Ishikawa (cell line): ENCODE results near the gene PLXNA3.

ENCODE experiments used
- CEBPB ChIP-seq: IDR thresholded peaks from 2 replicates; pipeline ENCODE4 v1.6.1; 2012
- FOXM1 ChIP-seq: IDR thresholded peaks from 2 replicates; pipeline ENCODE4 v1.6.1; 2012; ENCODE audit warnings: low read depth, borderline replicate concordance
- NFIC ChIP-seq: IDR thresholded peaks from 2 replicates; pipeline ENCODE4 v1.6.1; 2012
- RAD21 ChIP-seq: IDR thresholded peaks from 2 replicates; pipeline ENCODE4 v1.6.1; 2012; ENCODE audit warnings: low read depth
- REST ChIP-seq: IDR thresholded peaks from 2 replicates; pipeline ENCODE4 v1.6.1; 2012; ENCODE audit warnings: low read depth, mild to moderate bottlenecking
- TAF1 ChIP-seq: IDR thresholded peaks from 2 replicates; pipeline ENCODE4 v1.6.1; 2012; ENCODE audit warnings: low read depth, mild to moderate bottlenecking
- USF1 ChIP-seq: IDR thresholded peaks from 2 replicates; pipeline ENCODE4 v1.6.1; 2012

- TF ChIP-seq REST: no peak
- TF ChIP-seq CEBPB: no peak
- TF ChIP-seq USF1: no peak
- no peak for TF ChIP-seq FOXM1
- TF ChIP-seq RAD21: no peak
- no peak for TF ChIP-seq TAF1
- no peak for TF ChIP-seq NFIC
Measured at GRCh38 chrX:154483325-154483724, 25.2 kb downstream of the PLXNA3 start.
